Esophagus (tissue), 2 donors: ENCODE results near the gene NSMCE1. TPM values are rescaled to one million over a fixed set of nuclear protein-coding genes. Genes with fewer than 3 reads are reported as not detected.
A peak's percentile ranks its signal among the peaks of the same experiment; 100 is the strongest.
"Not testable (repeated sequence)": the region's sequence is repeated elsewhere in the genome, so short reads cannot be mapped to it uniquely, and the experiment has no call there.

Source experiments
- H3K27ac ChIP-seq, 2 donors: one replicate each; pipeline ENCODE4 v1.5.1; 2013; ENCODE audit warnings: low read depth in 2 of 2, mild to moderate bottlenecking in 2 of 2, inconsistent platforms in 1 of 2, low read length in 1 of 2, moderate library complexity in 1 of 2
- H3K27me3 ChIP-seq, 2 donors: one replicate each; pipeline ENCODE4 v1.6.1; 2013; ENCODE audit warnings: low read length in 2 of 2, control low read depth in 1 of 2, mild to moderate bottlenecking in 1 of 2; ENCODE audit not compliant: insufficient read depth in 2 of 2, control insufficient read depth in 1 of 2
- H3K36me3 ChIP-seq, 2 donors: one replicate each; pipeline ENCODE4 v1.6.1; 2013; ENCODE audit warnings: low read length in 1 of 2; ENCODE audit not compliant: control insufficient read depth in 2 of 2, insufficient read depth in 2 of 2
- H3K4me1 ChIP-seq, 2 donors: one replicate each; pipeline ENCODE4 v1.6.1; 2013; ENCODE audit warnings: low read length in 1 of 2; ENCODE audit not compliant: control insufficient read depth in 2 of 2, insufficient read depth in 2 of 2
- H3K4me3 ChIP-seq, 2 donors: one replicate each; pipeline ENCODE4 v1.5.1; 2013; ENCODE audit warnings: low read length in 2 of 2, mild to moderate bottlenecking in 2 of 2, low read depth in 1 of 2, moderate library complexity in 1 of 2
- H3K9me3 ChIP-seq, 2 donors: one replicate each; pipeline ENCODE4 v1.6.1; 2013; ENCODE audit warnings: mild to moderate bottlenecking in 2 of 2, low read depth in 1 of 2, low read length in 1 of 2, moderate library complexity in 1 of 2; ENCODE audit not compliant: control insufficient read depth in 2 of 2, insufficient read depth in 1 of 2
- whole genome bisulfite sequencing, 2 donors: extraction: QIAGEN DNeasy Blood & Tissue Kit; methylation state at CpG; one replicate each; pipeline ENCODE4 v1.1.7; 2013; 5-methylcytosine and 5-hydroxymethylcytosine counted together
- polyA plus RNA-seq, 2 donors: library from polyadenylated mRNA; stranded (reverse); fragments of 200-250 nt; gene quantifications; one replicate each; pipeline ENCODE4 v1.2.3, GENCODE V29; 2013
- donor health status: healthy with polysubstance abuse.
- donor health status: Bipolar disorder and iron deficiency.

NSMCE1 gene
- polyA plus RNA-seq, 2 donors = 29.0 to 47.1 TPM

GRCh38 chr16:27273670-27274423 is 5.3 kb upstream of the NSMCE1 start:
- H3K4me1 ChIP-seq = no peaks in the 10 kb centered on the region
- H3K36me3 ChIP-seq = no peaks in the 10 kb centered on the region
- no peak overlapping the region for H3K4me3 ChIP-seq
- WGBS, 2 donors = 76 to 80% methylated on average over 8 of the region's 8 CpGs
- no peaks in the 10 kb centered on the region for H3K9me3 ChIP-seq
- no peaks in the 10 kb centered on the region for H3K27me3 ChIP-seq
- no peak overlapping the region for H3K27ac ChIP-seq

GRCh38 chr16:27273330-27273669 is 4.7 kb upstream of the NSMCE1 start:
- Histone ChIP-seq H3K27me3 (no peaks in the 10 kb centered on the region), H3K36me3 (no peaks in the 10 kb centered on the region), H3K27ac (no peak overlapping the region), H3K4me3 (no peak overlapping the region), H3K9me3 (no peaks in the 10 kb centered on the region), H3K4me1 (no peaks in the 10 kb centered on the region)
- WGBS, 2 donors = 95 to 97% methylated on average over 4 of the region's 4 CpGs

- H3K4me1 ChIP-seq, H3K36me3 ChIP-seq, H3K27ac ChIP-seq, H3K9me3 ChIP-seq, H3K27me3 ChIP-seq, H3K4me3 ChIP-seq: not testable (repeated sequence)
- 95 to 97% methylated on average over 7 of the region's 7 CpGs for WGBS, 2 donors
Observed at GRCh38 chr16:27272697-27273096, 4.1 kb upstream of the NSMCE1 start.

GRCh38 chr16:27272076-27272475 is 3.5 kb upstream of the NSMCE1 start:
- no peaks in the 10 kb centered on the region for H3K4me1 ChIP-seq
- no peaks in the 10 kb centered on the region for H3K36me3 ChIP-seq
- no peaks in the 10 kb centered on the region for H3K9me3 ChIP-seq
- H3K4me3 ChIP-seq = no peak overlapping the region
- 89 to 90% methylated on average over 4 of the region's 4 CpGs for WGBS, 2 donors
- no peak overlapping the region for H3K27ac ChIP-seq
- no peaks in the 10 kb centered on the region for H3K27me3 ChIP-seq

DNA sequence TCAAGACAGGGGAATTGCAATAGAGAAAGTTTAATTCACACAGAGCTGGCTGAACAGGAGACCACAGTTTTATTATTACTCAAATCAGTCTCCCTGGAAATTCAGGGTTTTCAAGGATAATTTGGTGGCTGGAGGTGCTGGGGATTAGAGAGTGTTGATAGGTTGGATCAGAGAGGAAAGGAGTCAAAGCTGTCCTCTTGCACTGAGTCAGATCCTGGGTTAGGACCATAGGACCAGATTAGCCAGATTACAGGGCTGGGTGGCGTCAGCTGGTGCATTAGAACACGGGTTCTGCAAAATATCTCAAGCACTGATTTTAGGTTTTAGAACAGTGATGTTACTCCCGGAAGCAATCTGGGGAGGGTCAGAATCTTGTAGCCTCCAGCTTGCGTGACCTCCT is 1.8 kb upstream of the NSMCE1 start:
- WGBS, 2 donors = 88% methylated on average over 4 of the region's 4 CpGs
- no peaks in the 10 kb centered on the region for H3K36me3 ChIP-seq
- H3K27ac ChIP-seq = no peak overlapping the region
- no peaks in the 10 kb centered on the region for H3K9me3 ChIP-seq
- H3K4me3 ChIP-seq = no peak overlapping the region
- H3K4me1 ChIP-seq = no peaks in the 10 kb centered on the region
- H3K27me3 ChIP-seq = no peaks in the 10 kb centered on the region

DNA sequence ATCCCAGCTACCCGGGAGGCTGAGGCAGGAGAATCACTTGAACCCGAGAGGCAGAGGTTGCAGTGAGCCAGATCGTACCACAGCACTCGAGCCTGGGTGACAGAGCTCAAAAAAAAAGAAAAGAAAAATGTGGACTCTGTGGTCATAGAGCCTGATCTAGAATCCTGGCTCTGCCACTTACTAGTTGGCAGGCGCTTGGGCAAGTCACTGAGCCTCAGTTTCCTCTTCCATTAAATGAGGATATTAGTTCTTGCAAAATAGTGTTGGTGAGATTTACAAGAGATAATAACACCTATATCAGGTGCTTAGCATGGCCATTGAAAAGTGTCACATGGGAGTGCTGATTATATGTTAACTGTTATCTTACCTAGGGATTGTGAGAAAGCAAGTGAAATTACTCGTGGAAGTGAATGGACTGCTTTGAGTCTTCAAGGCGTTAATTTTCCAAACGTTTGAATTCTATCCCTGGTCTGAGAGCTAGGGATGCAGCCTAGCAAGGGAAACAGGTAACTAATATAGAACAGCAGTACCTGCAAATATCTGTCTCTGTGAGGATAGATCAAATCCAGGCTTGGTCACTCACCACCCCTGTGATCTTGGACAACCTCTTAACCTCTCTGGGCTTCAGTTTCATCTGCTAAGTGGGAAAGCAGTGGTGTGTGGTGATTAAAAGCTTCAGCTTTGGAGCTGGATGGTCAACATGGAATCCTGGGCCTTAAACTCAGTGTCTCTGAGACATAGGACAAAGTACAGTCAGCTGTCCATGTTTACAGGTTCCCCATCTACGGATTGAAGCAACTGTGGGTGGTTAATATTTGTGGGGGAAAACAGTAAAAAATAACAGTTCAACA is 953 bp upstream of the NSMCE1 start:
- no peaks in the 10 kb centered on the region for H3K9me3 ChIP-seq
- no peaks in the 10 kb centered on the region for H3K27me3 ChIP-seq
- peak overlapping the region in 1 of 2 donors; percentile 99 for H3K4me3 ChIP-seq
- H3K4me1 ChIP-seq = no peaks in the 10 kb centered on the region
- H3K27ac ChIP-seq = peak overlapping the region in 1 of 2 donors; percentile 92
- WGBS, 2 donors = 77 to 81% methylated on average over 9 of the region's 9 CpGs
- no peaks in the 10 kb centered on the region for H3K36me3 ChIP-seq

DNA sequence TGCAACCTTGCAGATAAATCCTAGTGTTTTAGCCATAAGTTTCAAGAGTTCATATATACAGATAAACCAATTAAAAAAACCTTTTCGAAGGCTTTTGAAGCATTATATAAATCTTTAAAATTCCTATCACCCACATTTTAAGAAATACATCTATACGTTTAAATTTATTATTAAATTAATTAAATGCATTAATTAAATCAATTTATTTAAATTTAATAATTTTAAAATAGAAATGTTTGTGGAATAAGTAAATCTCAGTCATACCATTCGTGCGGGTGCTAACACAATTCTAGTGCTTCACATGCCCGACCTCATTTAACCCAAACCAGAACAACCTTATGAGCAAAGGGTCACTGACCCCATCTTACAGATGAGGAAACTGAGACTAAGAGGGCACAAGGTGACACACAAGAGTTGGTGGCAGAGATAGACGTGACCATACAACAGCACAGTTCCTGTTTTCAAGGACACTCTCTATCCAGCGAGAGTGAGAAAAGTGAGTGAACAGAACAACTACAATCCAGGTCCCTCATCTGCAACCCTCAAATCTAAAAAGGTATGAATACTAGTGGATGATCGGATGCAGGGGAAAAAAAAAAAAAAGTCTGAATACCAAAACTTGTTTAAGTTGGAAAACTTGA is 1.4 kb downstream of the NSMCE1 start:
- Histone ChIP-seq H3K27ac (no peak overlapping the region), H3K4me1 (no peaks in the 10 kb centered on the region), H3K27me3 (no peaks in the 10 kb centered on the region), H3K36me3 (no peaks in the 10 kb centered on the region), H3K9me3 (no peaks in the 10 kb centered on the region), H3K4me3 (no peak overlapping the region)
- 81 to 87% methylated on average over 8 of the region's 8 CpGs for WGBS, 2 donors

GRCh38 chr16:27265982-27266381 is 2.6 kb downstream of the NSMCE1 start:
- H3K36me3 ChIP-seq = no peaks in the 10 kb centered on the region
- no peak overlapping the region for H3K27ac ChIP-seq
- H3K4me1 ChIP-seq = no peaks in the 10 kb centered on the region
- 88 to 98% methylated on average over 1 of the region's 1 CpG for WGBS, 2 donors
- no peaks in the 10 kb centered on the region for H3K27me3 ChIP-seq
- no peaks in the 10 kb centered on the region for H3K9me3 ChIP-seq
- H3K4me3 ChIP-seq = no peak overlapping the region

DNA sequence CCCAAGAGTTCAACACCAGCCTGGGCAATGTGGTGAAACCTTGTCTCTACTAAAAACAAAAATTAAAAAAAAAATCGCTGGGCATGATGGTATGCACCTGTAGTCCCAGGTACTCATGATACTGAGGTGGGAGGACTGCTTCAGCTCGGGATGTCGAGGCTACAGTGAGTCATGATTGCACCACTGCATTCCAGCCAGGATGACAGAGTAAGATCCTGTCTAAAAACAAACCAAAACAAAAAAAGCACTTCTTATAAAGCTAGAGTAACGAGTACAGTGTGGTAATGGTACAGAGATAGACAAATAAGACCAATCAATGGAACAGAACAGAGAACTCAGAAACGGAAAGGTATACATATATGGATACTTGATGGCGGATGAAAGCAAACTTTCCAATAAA is 4.4 kb downstream of the NSMCE1 start:
- 50 to 60% methylated on average over 6 of the region's 6 CpGs for WGBS, 2 donors
- peak overlapping the region; percentile 16 to 47 for H3K27ac ChIP-seq
- no peaks in the 10 kb centered on the region for H3K4me1 ChIP-seq

More for the DNA sequence above, 4.4 kb downstream of the NSMCE1 start:
- no peaks in the 10 kb centered on the region for H3K27me3 ChIP-seq
- no peaks in the 10 kb centered on the region for H3K9me3 ChIP-seq
- H3K4me3 ChIP-seq = no peak overlapping the region
- no peaks in the 10 kb centered on the region for H3K36me3 ChIP-seq
